Inflammatory macrophage treated with lipopolysaccharide for 1 hour (primary cell): ENCODE results near the gene TRMT11.
A peak's percentile ranks its signal among the peaks of the same experiment; 100 is the strongest.
"Not testable (repeated sequence)": the region's sequence is repeated elsewhere in the genome, so short reads cannot be mapped to it uniquely, and the experiment has no call there.

ENCODE experiments used
- DNase-seq, 2 donors: peaks; one replicate each; pipeline ENCODE4 v3.0.0-alpha.2; 2020 to 2022

Gene TRMT11

DNA sequence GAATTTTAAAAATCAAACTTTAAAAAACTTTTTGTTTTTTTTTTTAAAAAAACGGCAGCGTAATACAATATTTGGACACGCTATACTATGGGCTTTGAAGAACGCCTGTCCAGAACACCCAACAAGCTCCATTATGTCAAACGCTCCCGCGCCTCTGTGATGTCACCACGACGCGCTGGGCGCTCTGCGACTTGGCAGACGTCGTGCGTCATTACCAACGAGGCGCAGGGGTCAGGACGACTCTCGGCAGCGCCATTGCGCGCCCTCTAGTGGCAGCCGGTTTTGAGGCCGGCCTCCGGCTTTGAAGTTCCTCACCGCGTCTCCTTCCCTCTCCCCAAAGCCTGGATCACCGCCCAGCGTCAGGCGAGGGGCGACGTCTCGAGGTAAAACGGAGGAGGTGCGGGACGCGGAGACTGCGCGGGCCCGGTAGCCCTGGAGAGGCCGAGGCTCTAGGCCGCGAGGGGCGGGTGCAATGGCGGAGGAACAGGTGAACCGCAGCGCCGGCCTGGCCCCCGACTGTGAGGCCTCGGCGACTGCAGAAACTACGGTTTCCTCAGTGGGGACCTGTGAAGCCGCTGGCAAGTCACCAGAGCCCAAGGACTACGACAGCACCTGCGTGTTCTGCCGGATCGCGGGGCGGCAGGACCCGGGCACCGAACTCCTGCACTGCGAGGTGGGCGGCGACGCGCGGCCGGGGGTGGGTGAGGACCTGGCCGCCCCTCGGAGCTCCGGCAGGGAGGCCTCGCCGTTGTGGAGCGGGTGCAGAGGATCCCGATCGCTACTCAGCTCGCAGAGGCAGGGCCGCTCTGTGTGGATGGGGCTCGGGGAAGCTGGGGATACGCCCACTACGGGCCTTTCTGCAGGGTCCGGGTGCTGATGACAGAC lies 29.6 kb upstream of the TRMT11 start, which contains the start of gene HINT3:
Gene HINT3 (plus strand): TSS at position 265 of the 885 bp plus-strand sequence. CDS start 208 bp downstream, at position 473.
- DNase-seq, result peak; percentile 97 to 100

GRCh38 chr6:125957391-125957693 lies 29.0 kb upstream of the TRMT11 start:
- DNase-seq, result no peak

GRCh38 chr6:125957845-125958244 lies 28.5 kb upstream of the TRMT11 start:
- DNase-seq, result peak; percentile 87 to 88

DNA sequence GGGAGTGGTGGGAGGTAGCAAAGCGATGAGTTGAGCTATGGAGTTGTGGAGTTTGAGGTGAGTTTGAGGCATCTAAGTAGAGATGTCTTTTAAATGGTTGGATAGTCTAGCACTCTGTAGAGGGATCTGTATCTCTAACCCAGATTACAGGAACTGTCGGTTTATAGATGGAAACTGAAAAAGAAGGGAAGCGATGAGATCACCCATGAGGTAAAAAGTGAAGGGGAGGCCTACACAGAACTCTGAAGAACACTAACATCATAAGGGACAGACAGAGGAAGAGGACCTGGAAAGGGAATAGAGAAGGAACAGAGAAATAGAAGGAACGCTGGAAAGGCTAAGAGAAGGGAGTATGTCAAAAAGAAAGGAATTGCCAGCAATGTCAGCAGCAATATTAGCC lies 27.3 kb upstream of the TRMT11 start:
- peak; percentile 56 to 57 for DNase-seq

GRCh38 chr6:125961117-125961516 lies 25.2 kb upstream of the TRMT11 start:
- DNase-seq, result no peak

DNA sequence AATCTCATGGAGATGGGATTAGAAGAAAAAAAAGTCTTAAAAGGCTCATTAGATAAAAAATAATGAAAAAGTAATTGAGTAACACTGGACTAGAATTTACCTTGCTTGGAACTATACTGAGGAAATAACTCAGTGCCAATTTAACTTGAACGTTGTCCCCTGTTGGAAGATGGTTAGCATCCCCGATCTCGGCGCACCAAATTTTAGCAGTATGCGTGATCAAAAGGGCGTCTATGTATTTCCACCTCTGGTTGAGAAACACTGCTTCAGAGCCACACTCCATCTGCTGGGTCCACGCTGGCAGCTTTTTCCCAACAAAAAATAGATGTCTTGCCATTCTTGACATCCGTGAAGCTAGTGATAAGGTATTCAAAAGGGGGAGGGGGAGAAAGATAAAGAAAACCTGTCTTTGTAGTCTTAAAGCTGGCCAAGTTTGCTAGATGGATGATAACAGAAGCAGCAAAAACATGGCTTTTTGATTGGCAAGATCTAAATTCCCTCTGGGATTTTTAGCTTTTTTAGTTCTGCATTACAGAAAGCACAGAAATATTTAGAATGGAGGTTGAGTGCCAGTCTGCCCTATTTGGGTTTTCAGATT lies 23.3 kb upstream of the TRMT11 start:
- no peak for DNase-seq

GRCh38 chr6:125963817-125964216 lies 22.5 kb upstream of the TRMT11 start:
- no peak for DNase-seq

GRCh38 chr6:125966569-125966968 lies 19.8 kb upstream of the TRMT11 start:
- DNase-seq, result no peak

DNA sequence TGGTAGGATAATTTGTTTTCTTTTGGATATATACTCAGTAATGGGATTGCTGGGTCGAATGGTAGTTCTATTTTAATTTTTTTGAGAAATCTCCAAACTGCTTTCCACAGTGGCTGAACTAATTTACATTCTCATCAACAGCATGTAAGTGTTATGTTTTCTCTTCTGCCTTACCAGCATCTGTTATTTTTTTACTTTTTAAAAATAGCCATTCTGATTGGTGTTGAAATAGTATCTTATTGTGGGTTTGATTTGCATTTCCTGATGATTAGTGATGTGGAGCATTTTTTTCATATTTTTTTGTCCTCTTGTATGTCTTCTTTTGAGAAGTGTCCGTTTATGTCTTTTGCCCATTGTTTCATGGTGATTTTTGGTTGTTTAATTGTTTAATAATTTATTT lies 17.8 kb upstream of the TRMT11 start:
- no peak for DNase-seq

DNA sequence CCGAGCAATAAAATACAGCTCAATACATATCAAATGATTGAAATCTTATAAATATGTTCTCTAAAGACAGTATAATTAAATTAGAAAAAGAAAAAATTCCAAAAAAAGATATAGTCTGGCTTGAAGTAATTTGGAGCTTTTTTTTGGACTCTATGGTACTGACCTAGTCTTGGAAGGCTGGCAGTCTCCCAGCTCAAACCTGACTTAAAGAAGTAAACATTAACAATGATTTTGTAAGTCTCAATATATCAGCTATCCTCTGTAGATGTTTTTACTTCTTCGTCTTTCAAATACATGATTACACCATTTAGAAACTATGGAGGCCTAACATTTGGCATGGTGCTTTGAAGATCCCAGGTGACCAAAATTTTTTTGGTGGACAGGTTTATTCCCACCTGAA lies 15.6 kb upstream of the TRMT11 start:
- DNase-seq, result no peak

DNA sequence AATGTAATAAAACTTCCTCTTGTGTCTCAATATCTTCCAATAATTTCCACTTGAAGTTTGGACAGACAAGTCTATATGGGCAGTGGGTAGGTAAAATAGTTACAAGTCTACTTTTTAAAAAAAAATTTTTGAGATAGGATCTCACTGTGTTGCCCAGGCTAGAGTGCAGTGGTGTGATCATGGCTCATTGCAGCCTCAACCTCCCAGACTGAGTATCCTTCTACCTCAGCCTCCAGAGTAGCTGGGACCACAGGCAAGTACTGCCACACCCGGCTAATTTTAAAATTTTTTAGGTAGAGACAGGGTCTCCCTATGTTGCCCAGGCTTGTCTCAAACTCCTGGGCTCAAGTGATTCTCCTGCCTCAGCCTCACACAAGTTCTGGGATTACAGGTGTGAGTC lies 13.9 kb upstream of the TRMT11 start:
- DNase-seq, result not testable (repeated sequence)

DNA sequence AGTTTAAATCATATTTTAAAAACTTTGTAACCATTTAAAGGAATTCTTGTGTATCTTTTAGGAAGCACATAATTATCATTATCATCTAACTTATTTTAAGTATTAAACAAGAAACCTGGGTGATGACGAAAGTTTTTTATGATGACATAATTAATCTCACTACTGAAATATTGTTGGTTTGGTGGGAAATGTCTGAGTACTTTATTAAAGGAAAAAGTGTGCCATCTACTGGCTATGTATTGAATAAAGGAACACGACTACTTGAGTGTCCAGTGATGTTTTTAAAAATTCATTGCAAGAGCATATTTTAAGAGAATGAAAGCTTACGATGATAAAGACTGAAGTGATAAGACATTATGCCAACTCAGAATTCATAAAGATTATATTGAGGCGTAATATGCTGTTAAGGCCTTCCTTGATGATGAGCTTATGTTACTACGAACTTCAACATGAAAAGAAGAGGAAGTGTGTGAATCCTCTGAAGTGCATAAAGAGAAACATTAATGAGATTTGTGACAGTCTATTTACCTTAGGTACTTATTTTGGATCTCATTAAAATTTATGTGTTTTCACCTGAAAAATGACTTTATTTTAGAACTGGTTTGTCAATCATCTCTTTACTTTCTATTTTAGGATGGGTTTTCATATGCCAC lies 12.0 kb upstream of the TRMT11 start:
- peak; percentile 61 to 90 for DNase-seq

DNA sequence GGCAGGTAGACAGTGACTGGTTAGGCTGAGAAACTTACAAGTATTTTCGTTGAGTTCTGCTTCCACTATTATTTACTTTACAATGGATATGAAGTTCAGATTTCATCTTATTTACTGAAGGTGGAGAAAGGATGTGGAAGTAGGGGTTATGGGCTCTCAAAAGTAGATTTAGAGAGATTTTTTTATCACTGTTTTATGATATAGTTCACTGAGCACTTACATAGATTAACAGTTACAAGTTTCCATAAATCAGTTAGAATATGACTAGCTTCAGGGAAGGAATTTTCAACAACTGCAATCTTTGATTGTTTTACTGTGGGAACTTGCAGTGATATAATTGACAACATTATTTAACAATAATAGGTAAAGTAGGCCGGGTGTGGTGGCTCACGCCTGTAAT lies 7.2 kb upstream of the TRMT11 start:
- DNase-seq, result no peak

- peak; percentile 23 to 41 for DNase-seq
These were observed 4.7 kb upstream of the TRMT11 start for GRCh38 chr6:125981571-125982185.

DNA sequence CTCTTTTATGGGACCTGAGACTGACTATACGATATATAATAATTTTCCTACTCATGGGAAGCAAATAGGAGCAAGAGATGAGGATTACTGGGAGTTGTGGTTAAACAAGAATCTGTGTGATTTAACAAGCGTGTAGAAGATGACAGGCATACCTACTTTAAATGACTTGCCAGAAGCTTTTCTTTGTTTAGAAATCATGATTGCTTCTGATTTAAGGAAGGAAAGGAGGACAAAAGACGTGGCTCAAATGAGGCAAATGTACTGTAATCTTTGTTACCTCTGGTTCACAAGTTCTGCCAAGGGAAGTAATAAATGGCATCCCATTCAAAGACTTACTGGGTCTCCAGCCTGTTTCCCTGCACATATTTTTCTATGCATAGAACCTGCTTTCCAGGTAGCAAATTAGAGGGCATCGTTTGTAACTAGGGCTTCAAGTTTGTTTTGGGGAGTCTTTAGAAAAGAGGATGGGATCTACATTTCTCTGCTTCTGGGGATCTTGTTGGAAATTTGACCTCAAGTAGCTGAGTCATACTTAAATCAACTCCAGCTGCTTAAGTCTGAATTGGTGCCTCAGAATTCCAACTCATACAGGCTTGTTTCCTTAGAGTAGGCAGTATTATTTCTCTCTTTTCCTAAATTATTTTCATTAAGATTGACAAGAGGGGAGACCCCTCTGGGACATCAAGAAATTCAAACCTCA lies 2.9 kb upstream of the TRMT11 start:
- DNase-seq, result no peak

DNA sequence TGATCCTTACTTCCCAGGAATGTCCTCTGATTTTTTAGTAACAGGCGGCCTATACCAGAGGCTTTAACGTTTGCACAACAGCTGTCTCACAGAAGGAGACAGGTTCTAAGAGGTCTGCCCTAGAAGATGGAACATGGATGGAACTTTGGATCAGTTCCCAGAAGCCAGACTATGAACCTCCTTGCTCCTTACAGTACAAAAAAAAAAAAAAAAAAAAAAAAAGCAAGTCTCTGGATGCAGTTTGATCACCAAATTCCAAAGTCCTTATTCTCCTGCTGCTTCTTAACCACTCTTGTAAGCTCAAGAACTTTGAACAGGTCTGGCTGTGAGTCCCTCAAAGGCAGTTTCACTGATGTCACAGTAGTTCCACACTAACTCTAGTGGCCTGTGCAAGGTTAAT lies 2.0 kb upstream of the TRMT11 start:
- no peak for DNase-seq

DNA sequence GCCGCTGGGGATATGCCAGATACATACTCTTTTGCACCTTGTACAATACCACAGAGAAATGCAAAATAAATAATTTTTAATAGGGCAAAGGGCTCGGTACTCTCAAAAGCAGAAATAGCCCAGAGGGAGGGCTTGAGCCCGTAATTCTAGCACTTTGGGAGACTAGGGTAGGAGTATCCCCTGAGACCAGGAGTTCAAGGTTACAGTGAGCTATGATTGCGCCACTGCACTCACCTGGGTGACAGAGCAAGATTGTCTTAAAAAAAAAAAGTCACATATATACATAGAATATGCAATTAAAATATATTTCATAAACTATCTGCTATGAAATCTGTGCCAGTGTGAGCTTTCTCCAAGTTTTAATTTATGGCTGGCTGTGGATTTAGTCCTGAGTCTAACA lies 818 bp upstream of the TRMT11 start:
- no peak for DNase-seq

- no peak for DNase-seq
These were observed 400 bp upstream of the TRMT11 start for GRCh38 chr6:125985979-125986300.

DNA sequence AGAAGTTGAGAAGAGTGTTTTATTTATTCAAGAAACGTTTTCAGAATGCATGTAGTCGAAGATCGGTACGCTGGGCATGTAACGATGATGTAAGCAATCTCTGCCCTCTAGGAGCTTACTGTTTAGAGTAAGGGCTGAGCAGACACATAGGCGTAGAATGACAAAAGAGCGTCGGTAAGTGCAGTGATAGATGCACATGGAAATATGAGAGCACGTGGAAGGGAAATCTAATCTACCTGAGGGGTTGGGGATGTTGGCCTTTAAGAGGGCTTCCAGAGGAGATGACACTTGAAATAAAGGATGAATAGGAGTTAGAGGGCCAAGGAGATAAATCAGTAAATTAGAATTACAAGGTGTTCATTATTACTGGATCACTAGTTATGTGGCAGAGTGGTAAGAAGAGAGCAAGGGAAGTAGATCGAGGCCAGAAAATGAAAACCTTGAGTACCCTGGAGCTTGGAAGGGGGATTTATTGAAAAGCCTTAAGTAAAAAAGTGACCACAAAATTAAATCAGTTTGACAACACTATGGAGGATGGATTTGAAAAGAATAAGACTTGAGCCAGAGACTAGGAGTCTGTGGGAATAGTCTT lies 782 bp downstream of the TRMT11 start:
- no peak for DNase-seq

DNA sequence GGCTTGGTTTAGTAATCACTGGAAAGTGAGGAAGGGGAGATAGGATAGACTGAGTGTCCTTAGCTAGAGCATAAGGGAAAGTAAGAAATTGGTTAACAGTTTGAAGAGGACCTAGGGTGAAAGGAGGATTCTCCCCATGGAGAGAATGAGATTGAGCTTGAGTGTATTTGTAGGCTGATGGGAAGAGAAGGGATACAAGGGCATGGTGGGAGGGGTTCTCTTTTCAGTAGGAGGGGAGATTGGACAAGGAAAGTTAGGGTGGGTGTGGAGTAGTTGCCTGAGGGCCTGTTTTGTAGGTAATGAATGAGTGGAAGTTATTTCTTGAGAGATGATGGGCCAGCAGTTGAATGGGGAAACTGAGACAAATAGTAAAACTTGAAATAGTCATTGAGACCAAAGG lies 1.9 kb downstream of the TRMT11 start:
- DNase-seq, result no peak

DNA sequence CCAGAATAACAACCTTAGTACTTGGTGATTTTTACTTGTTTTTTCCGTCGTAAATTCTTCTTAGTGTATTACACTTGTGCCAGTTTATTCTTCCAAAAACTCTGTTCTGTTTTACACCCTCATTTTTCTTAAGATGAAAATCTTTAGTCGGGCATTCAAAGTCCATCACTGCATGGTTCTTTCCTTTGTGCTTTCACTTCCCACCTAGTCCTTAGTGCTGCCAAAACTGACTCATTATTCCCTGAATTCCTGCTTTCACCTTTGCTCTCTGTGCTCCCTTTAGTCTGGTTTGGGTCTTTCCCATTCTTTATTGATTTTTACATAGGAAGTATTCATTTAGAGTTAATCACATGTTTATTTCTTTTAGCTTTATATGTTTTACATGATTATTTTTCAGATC lies 3.3 kb downstream of the TRMT11 start:
- DNase-seq, result no peak

DNA sequence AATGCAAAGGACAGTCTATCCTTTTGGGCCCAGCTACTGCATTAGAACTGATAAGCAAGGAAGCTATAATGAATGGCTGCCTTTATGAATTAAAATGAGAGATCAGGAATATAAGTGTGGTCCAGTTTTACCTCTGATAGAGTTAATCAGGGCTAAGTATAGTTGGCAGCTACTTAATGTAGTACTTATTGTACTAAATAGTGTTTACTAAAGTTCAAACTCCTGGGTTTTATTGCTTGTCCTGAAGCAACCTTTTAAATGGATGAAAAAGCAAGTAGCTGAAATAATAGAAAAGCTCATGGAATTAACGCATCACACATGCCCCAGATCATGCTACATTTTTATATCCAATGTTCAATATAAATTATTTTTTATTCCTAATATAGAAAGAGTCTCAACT lies 5.3 kb downstream of the TRMT11 start:
- DNase-seq, result no peak
